Smooth muscle cell (in vitro differentiated cells): Measurements from ENCODE around the gene NFASC. TPM values are rescaled to one million over a fixed set of nuclear protein-coding genes. Genes with fewer than 3 reads are reported as not detected.

Experiments used
- DNase-seq: peaks from one replicate; lab custom pipeline; 2025; ENCODE audit not compliant: unreplicated experiment; lab: John Stamatoyannopoulos, UW
- H2AFZ ChIP-seq: fragments of 200-600 bp; sonication (generic); 2 replicates; pipeline ENCODE4 v1.6.0; 2016; ENCODE audit warnings: antibody characterized with exemption, low read depth, mild to moderate bottlenecking
- H3F3A ChIP-seq: fragments of 200-600 bp; sonication (generic); 2 replicates; pipeline ENCODE4 v1.6.0; 2017; ENCODE audit warnings: antibody characterized with exemption, low read depth
- H3K27ac ChIP-seq: fragments of 200-600 bp; sonication (generic); 2 replicates; pipeline ENCODE4 v1.5.1; 2016; ENCODE audit warnings: low read depth, mild to moderate bottlenecking
- H3K27me3 ChIP-seq: fragments of 200-600 bp; sonication (generic); 2 replicates; pipeline ENCODE4 v1.6.1; 2016; ENCODE audit warnings: low read depth, mild to moderate bottlenecking
- H3K36me3 ChIP-seq: fragments of 200-600 bp; sonication (generic); 2 replicates; pipeline ENCODE4 v1.5.1; 2016; ENCODE audit warnings: low read depth
- H3K4me1 ChIP-seq: fragments of 200-600 bp; sonication (generic); 2 replicates; pipeline ENCODE4 v1.5.1; 2016; ENCODE audit warnings: low read depth
- H3K4me2 ChIP-seq: fragments of 200-600 bp; sonication (generic); 2 replicates; pipeline ENCODE4 v1.6.0; 2016; ENCODE audit warnings: mild to moderate bottlenecking
- H3K4me3 ChIP-seq: fragments of 200-600 bp; sonication (generic); 2 replicates; pipeline ENCODE4 v1.5.1; 2016; ENCODE audit warnings: mild to moderate bottlenecking
- H3K79me2 ChIP-seq: fragments of 200-600 bp; sonication (generic); 2 replicates; pipeline ENCODE4 v1.6.0; 2016; ENCODE audit warnings: low read depth, mild to moderate bottlenecking
- H3K9ac ChIP-seq: fragments of 200-600 bp; sonication (generic); 2 replicates; pipeline ENCODE4 v1.6.0; 2016; ENCODE audit warnings: low read depth
- H3K9me3 ChIP-seq: fragments of 200-600 bp; sonication (generic); replicated peaks from 2 replicates; pipeline ENCODE4 v1.5.1; 2016; ENCODE audit warnings: low read depth
- H4K20me1 ChIP-seq: fragments of 200-600 bp; sonication (generic); 2 replicates; pipeline ENCODE4 v1.6.0; 2016; ENCODE audit warnings: low read depth
- CTCF ChIP-seq: fragments of 200-600 bp; sonication (generic); IDR thresholded peaks from 2 replicates; pipeline ENCODE4 v1.5.1; 2017; ENCODE audit warnings: borderline replicate concordance, mild to moderate bottlenecking, antibody characterized with exemption; ENCODE audit not compliant: insufficient read depth, poor library complexity, severe bottlenecking
- WGBS: methylation state at CpG from one replicate; pipeline ENCODE4 v1.1.7; 2016; ENCODE audit warnings: low lambda C conversion rate; 5-methylcytosine and 5-hydroxymethylcytosine counted together
- polyA plus RNA-seq: library from polyadenylated mRNA; unstranded; fragments of >200 nt; fragmentation: Nextera tagmentation; extraction: Ambion mirVana; gene quantifications from 2 replicates; pipeline ENCODE4 v1.2.1, GENCODE V29; 2016
- total RNA-seq: library from RNA; depleted of rRNA; stranded (reverse); fragments of >200 nt; gene quantifications from 2 replicates; pipeline ENCODE4 v1.2.3, GENCODE V29; 2014

NFASC gene
- total and polyA plus RNA-seq, 2 experiments from 2014 or later = 0.09 to 0.63 TPM

- H4K20me1 ChIP-seq = no peaks in the 10 kb centered on the region
- no peak overlapping the region for H3K4me2 ChIP-seq
- no peak overlapping the region for H3K9ac ChIP-seq
- no peaks in the 10 kb centered on the region for H3K4me1 ChIP-seq
- no peak for TF ChIP-seq CTCF
- H3K27me3 ChIP-seq = peaks cover 51% of the 10 kb centered on the region
- no peak overlapping the region for H2AFZ ChIP-seq
- H3K27ac ChIP-seq = no peak overlapping the region
- no peaks in the 10 kb centered on the region for H3K79me2 ChIP-seq
- H3K36me3 ChIP-seq = no peaks in the 10 kb centered on the region
- H3K9me3 ChIP-seq = no peaks in the 10 kb centered on the region
- 89% methylated on average over 3 of the region's 3 CpGs for WGBS
- H3F3A ChIP-seq = no peaks in the 10 kb centered on the region
- no peak overlapping the region for H3K4me3 ChIP-seq
- no peak for DNase-seq
These were observed 11.8 kb downstream of the NFASC start for GRCh38 chr1:204882479-204882878.

GRCh38 chr1:204883405-204883804, 12.7 kb downstream of the NFASC start:
- TF ChIP-seq CTCF = no peak
- H3K79me2 ChIP-seq = no peaks in the 10 kb centered on the region
- peaks cover 54% of the 10 kb centered on the region for H3K27me3 ChIP-seq
- H4K20me1 ChIP-seq = no peaks in the 10 kb centered on the region
- H3K4me3 ChIP-seq = no peak overlapping the region
- no peaks in the 10 kb centered on the region for H3K9me3 ChIP-seq
- DNase-seq = no peak
- H3K9ac ChIP-seq = no peak overlapping the region
- H3K27ac ChIP-seq = no peak overlapping the region
- no peak overlapping the region for H2AFZ ChIP-seq
- no peak overlapping the region for H3K4me2 ChIP-seq
- H3K36me3 ChIP-seq = no peaks in the 10 kb centered on the region
- 98% methylated on average over 3 of the region's 3 CpGs for WGBS
- H3K4me1 ChIP-seq = no peaks in the 10 kb centered on the region
- no peaks in the 10 kb centered on the region for H3F3A ChIP-seq

- Histone ChIP-seq H3F3A (no peaks in the 10 kb centered on the region), H3K36me3 (no peaks in the 10 kb centered on the region), H3K4me2 (no peak overlapping the region), H3K27ac (no peak overlapping the region), H3K9ac (no peak overlapping the region), H3K27me3 (peaks cover 57% of the 10 kb centered on the region), H2AFZ (no peak overlapping the region), H3K4me1 (no peaks in the 10 kb centered on the region), H4K20me1 (no peaks in the 10 kb centered on the region), H3K4me3 (no peak overlapping the region), H3K9me3 (no peaks in the 10 kb centered on the region), H3K79me2 (no peaks in the 10 kb centered on the region)
- DNase-seq = no peak
- 78% methylated on average over 4 of the region's 4 CpGs for WGBS
- TF ChIP-seq CTCF = no peak
These were observed 14.6 kb downstream of the NFASC start for GRCh38 chr1:204885288-204885711.

GRCh38 chr1:204885790-204886189, 15.1 kb downstream of the NFASC start:
- no peaks in the 10 kb centered on the region for H4K20me1 ChIP-seq
- no peak overlapping the region for H3K9ac ChIP-seq
- no peak for TF ChIP-seq CTCF
- no peaks in the 10 kb centered on the region for H3K36me3 ChIP-seq
- peaks cover 57% of the 10 kb centered on the region for H3K27me3 ChIP-seq
- H3K4me1 ChIP-seq = no peaks in the 10 kb centered on the region
- DNase-seq = no peak
- no peaks in the 10 kb centered on the region for H3K9me3 ChIP-seq
- H3K79me2 ChIP-seq = no peaks in the 10 kb centered on the region
- H2AFZ ChIP-seq = no peak overlapping the region
- H3K4me3 ChIP-seq = no peak overlapping the region
- WGBS = 78% methylated on average over 8 of the region's 8 CpGs
- no peaks in the 10 kb centered on the region for H3F3A ChIP-seq
- no peak overlapping the region for H3K27ac ChIP-seq
- no peak overlapping the region for H3K4me2 ChIP-seq
